ENCODE data around the gene UBE2K.
"Not testable (repeated sequence)": the region's sequence is repeated elsewhere in the genome, so short reads cannot be mapped to it uniquely, and the experiment has no call there.

The UBE2K gene

DNA sequence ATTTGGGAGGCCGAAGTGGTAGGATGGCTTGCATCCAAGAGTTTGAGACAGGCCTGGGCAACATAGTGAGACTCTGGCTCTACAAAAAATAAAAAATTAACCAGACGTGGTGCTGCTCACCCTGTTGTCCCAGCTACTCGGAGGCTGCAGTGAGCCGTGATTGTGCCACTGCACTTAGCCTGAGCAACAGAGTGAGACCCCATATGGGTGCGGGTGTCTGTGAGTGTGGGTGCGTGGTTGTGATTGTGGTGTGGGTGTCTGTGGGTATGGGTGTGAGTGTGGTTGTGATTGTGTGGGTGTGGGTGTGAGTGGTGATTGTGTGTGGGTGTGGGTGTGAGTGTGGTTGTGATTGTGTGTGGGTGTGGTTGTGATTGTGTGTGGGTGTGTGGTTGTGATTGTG lies 114.6 kb downstream of the UBE2K start:
- DNase-seq: no peak

DNA sequence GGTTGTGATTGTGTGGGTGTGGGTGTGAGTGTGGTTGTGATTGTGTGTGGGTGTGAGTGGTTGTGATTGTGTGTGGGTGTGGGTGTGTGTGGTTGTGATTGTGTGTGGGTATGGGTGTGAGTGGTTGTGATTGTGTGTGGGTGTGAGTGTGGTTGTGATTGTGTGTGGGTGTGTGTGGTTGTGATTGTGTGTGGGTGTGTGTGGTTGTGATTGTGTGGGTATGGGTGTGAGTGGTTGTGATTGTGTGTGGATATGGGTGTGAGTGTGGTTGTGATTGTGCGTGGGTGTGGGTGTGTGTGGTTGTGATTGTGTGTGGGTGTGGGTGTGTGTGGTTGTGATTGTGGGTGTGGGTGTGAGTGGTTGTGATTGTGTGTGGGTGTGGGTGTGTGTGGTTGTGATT lies 115.1 kb downstream of the UBE2K start:
- not testable (repeated sequence) for DNase-seq

DNA sequence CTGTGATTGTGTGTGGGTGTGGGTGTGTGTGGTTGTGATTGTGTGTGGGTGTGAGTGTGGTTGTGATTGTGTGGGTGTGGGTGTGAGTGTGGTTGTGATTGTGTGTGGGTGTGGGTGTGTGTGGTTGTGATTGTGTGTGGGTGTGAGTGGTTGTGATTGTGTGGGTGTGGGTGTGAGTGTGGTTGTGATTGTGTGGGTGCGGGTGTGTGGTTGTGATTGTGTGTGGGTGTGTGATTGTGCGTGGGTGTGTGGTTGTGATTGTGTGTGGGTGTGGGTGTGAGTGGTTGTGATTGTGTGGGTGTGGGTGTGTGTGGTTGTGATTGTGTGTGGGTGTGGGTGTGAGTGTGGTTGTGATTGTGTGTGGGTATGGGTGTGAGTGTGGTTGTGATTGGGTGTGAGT lies 115.8 kb downstream of the UBE2K start:
- DNase-seq: not testable (repeated sequence)

DNA sequence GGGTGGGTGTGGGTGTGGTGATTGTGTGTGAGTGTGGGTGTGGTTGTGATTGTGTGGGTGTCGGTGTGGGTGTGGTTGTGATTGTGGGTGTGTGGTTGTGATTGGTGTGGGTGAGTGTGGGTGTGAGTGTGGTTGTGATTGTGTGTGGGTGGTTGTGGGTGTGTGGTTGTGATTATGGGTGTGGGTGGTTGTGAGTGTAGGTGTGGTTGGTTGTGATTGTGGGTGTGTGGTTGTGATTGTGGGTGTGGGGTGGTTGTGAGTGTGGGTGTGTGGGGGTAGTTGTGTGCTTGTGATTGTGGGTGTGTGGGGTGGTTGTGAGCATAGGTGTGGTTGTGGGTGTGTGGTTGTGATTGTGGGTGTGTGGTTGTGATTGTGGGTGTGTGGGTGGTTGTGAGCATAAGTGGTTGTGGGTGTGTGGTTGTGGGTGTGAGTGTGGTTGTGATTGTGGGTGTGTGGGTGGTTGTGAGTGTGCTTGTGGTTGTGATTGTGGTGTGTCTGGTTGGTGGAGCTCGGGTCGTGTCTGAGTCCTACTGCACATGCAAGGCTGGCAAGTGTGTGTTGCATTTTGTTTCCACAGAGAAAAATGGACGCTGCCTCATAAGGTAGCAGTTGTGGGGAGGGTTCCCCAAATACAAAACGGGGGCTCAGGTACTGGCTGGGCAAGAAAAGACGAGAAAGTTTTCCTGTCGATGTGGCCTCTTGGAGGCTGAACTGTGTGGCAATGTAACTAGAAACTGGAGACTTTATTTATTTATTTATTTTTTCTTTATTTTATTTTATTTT lies 116.7 kb downstream of the UBE2K start:
- DNase-seq: no peak

DNA sequence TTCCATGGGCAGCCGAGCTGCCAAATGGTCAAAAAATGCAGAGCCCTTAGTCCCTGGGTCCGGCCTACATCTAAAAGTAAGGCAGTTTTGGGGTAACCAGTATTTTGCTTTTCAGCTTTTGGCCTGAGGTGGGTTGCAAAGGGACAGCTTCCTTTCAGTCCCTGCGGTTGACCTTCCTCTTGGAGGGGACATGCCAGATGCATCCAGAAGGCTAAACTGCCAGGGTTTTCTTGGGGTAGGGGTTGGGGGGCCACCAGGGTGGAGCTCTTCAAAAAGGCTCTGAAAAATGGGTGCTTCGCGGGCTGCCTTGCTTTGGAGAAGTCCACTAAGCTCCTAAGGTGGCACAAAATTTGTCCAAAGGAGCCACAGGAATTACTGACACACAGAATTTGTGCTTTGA lies 120.7 kb downstream of the UBE2K start:
- no peak for DNase-seq

DNA sequence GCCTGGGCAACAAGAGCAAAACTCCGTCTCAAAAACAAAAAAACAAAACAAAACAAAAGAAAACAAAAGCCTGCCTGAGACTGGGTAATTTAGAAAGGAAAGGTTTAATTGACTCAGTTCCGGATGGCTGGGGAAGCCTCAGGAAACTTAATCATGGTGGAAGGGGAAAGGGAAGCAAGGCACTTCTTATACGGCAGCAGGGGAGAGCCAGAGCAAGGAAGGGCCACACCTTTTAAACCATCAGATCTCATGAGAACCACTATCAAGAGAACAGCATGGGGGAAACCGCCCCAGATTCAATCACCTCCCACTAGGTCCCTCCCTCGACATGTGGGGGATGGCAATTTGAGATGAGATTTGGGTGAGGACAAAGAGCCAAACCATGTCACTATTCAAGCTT lies 122.2 kb downstream of the UBE2K start:
- no peak for DNase-seq

DNA sequence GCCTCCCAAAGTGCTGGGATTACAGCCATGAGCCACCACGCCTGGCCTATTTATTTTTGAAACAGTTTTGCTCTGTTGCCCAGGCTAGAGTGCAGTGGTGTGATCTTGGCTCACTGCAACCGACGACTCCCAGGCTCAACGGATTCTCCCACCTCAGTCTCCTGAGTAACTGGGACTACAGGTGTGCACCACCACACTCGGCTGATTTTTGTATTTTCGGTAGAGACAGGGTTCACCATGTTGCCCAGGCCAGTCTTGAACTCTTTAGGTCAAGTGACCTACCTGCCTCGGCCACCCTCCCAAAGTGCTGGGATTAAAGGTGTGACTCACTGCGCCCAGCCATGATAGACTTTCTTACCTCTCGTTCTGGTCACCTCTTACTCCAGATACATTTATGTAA lies 124.0 kb downstream of the UBE2K start:
- no peak for DNase-seq

DNA sequence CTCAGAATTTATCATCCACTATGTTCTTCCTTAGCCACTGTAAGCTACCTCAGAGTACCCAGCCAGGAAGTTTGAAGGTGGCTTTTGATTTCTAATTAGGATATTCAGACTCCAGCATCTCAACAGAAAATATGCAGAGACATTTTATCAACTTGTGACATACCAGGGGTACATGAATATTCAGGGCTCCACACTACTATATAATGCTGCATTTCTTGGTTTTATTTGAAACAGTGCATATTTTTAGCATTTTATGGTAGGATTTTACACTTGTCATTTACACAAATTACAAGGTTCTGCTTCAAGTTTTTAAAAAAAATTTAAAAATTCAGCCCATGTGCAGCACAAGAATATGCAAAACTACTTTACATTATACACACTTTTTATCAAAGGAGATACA lies 124.7 kb downstream of the UBE2K start:
- no peak for DNase-seq

DNA sequence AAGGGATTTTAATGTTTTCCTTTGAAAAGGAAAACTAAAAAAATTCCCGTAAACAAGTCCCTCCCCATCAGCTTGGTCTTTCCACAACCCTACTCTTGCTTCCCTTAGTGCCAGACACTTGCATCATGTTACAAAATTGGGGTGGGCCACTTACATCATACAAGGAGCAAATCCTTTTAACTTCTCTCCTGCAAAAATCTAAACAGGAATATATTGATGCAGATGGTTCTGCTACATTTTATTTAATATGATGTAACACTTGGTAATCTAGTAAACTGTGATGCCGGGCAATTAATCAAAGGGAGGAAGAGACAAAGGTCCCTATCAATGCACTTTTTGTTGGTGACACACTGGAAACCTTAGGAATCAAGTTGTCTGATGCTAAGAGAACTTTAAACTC lies 125.3 kb downstream of the UBE2K start:
- no peak for DNase-seq

DNA sequence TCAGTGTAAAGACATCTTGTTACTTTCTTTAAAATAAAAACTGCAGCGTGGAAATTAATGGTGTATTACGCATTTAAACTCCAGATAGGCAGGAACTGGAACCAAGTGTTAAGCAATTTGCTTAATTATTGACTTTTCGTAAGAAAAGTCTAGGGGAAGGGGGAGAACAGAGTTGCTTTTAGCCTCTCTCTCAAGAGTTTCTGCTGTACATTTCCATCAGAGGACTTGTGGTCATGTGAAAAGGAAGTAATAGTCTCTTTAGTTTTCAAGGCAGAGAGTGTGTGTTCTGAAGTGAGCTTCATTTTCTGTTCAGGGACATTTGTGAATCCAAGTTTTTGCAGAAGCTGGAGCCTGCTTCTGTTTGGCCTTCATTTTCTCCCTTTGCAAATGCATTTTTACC lies 127.2 kb downstream of the UBE2K start:
- DNase-seq: no peak

DNA sequence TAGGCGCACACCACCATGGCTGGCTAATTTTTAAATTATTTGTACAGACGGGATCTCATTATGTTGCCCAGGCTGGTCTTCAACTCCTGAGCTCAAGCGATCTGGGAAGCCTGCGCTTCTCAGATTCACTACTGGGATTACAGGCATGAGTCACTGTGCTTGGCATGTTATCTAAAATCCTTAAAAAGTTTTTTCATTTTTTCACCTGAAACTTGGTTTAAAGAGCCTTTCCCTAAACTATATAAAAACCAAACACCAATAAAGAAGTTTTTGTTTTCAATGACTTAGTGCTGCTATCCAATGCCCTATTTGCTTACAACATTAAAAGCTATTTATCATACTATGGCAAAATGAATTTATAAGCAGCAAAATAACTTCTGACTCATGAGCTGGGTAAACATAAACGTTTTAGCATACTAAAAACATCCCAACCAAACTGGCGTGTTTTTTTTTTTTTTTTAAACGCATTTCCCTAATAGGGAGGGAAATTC lies 127.8 kb downstream of the UBE2K start:
- DNase-seq: no peak
